A549 (cell line): ENCODE measurements around the gene PSMA7. TPM values are rescaled to one million over a fixed set of nuclear protein-coding genes. Genes with fewer than 3 reads are reported as not detected.

Experiments
- ATAC-seq, 2 experiments: fragments of 200-7000 bp in 1 of 2; fragments of >200 bp in 1 of 2; cut with Nextera tagmentation in 1 of 2; cut with Tn5 transposase in 1 of 2; 3 replicates each; pipeline versions ENCODE4 v1.8.0 to v1.9.1; 2018 to 2020; ENCODE audit warnings: mild to moderate bottlenecking in 1 of 2, moderate library complexity in 1 of 2
- CTCF ChIA-PET: fragments of 300-600 bp; sonication (Branson Sonifier 250); formaldehyde crosslinking; extraction: SDS; loops from one replicate; lab custom pipeline; 2021; ENCODE audit warnings: antibody characterized with exemption, inconsistent platforms; lab: Yijun Ruan, JAX
- POLR2A ChIA-PET: fragments of 350-600 bp; formaldehyde crosslinking; extraction: SDS; loops from one replicate; lab custom pipeline; 2021; ENCODE audit warnings: antibody characterized with exemption, inconsistent platforms; lab: Yijun Ruan, JAX
- DNase-seq, 2 experiments: peaks; one replicate each; pipeline versions ENCODE4 v3.0.0 to v3.0.0-alpha.2; 2011 to 2016; ENCODE audit warnings: low read depth in 1 of 2, low spot score in 1 of 2
- FAIRE-seq: peaks from 2 replicates; lab custom pipeline; 2011; peaks lifted over from hg19 to GRCh38; lab: Jason Lieb, UNC
- H3K27ac ChIP-seq, 2 experiments: fragments of >200 bp; sonication (Bioruptor Twin); formaldehyde crosslinking; 3 replicates each; pipeline ENCODE4 v1.5.1; 2016 to 2017
- H3K4me1 ChIP-seq: fragments of >200 bp; sonication (Bioruptor Twin); formaldehyde crosslinking; 3 replicates; pipeline ENCODE4 v1.6.1; 2016
- H3K4me2 ChIP-seq: fragments of >200 bp; sonication (Bioruptor Twin); formaldehyde crosslinking; 3 replicates; pipeline ENCODE4 v1.6.1; 2016
- H3K4me3 ChIP-seq: fragments of >200 bp; sonication (Bioruptor Twin); formaldehyde crosslinking; 3 replicates; pipeline ENCODE4 v1.5.1; 2016
- H3K9me3 ChIP-seq: fragments of >200 bp; sonication (Bioruptor Twin); formaldehyde crosslinking; 3 replicates; pipeline ENCODE4 v1.6.1; 2016
- CBX2 ChIP-seq: fragments of 200-600 bp; sonication (generic); IDR thresholded peaks from 2 replicates; pipeline ENCODE4 v1.6.1; 2016; ENCODE audit warnings: low read depth, mild to moderate bottlenecking, borderline replicate concordance
- CBX8 ChIP-seq: fragments of 200-600 bp; sonication (generic); IDR thresholded peaks from 2 replicates; pipeline ENCODE4 v1.6.1; 2016
- CEBPB ChIP-seq, 2 experiments: fragments of >200 bp in 1 of 2; sonication (Bioruptor Twin) in 1 of 2; formaldehyde crosslinking in 1 of 2; IDR thresholded peaks; 2 replicates each; pipeline ENCODE4 v1.6.1; 2012 to 2016
- EHF ChIP-seq: fragments of 250-450 bp; sonication (Bioruptor Pico); IDR thresholded peaks from 2 replicates; pipeline ENCODE4 v1.5.0; 2020; ENCODE audit warnings: mild to moderate bottlenecking
- FOSL2 ChIP-seq, 2 experiments: fragments of 450-650 bp in 1 of 2; fragments of >200 bp in 1 of 2; sonication (Bioruptor Twin) in 1 of 2; formaldehyde crosslinking; IDR thresholded peaks; 2 replicates each; pipeline versions ENCODE4 v1.5.0 to v1.6.1; 2016 to 2020; ENCODE audit warnings: mild to moderate bottlenecking in 1 of 2, moderate library complexity in 1 of 2
- HEYL ChIP-seq: fragments of 250-450 bp; sonication (Bioruptor Pico); IDR thresholded peaks from 2 replicates; pipeline ENCODE4 v1.8.0; 2021; ENCODE audit warnings: mild to moderate bottlenecking, moderate library complexity
- MAZ ChIP-seq: fragments of 150-350 bp; IDR thresholded peaks from 2 replicates; pipeline ENCODE4 v1.6.1; 2014; ENCODE audit warnings: antibody characterized with exemption, low read depth, low read length, borderline replicate concordance
- PHF8 ChIP-seq: fragments of 200-600 bp; sonication (generic); IDR thresholded peaks from 2 replicates; pipeline ENCODE4 v1.6.1; 2016; ENCODE audit warnings: low read depth, mild to moderate bottlenecking, antibody characterized with exemption, moderate library complexity, borderline replicate concordance
- POLR2A ChIP-seq: IDR thresholded peaks from 2 replicates; pipeline ENCODE4 v1.6.1; 2012; ENCODE audit warnings: mild to moderate bottlenecking, low read length
- RARB ChIP-seq: fragments of 250-450 bp; sonication (Bioruptor Pico); IDR thresholded peaks from 2 replicates; pipeline ENCODE4 v1.8.0; 2021; ENCODE audit warnings: mild to moderate bottlenecking, moderate library complexity
- RFX5 ChIP-seq: fragments of 450-650 bp; IDR thresholded peaks from 2 replicates; pipeline ENCODE4 v1.7.1; 2014; ENCODE audit warnings: antibody characterized with exemption, mild to moderate bottlenecking, moderate library complexity
- WGBS: methylation state at CpG from one replicate; pipeline ENCODE4 v1.1.6; 2017; ENCODE audit errors: missing lambda C conversion rate; 5-methylcytosine and 5-hydroxymethylcytosine counted together
- polyA plus RNA-seq, 4 experiments: library from polyadenylated mRNA; depleted of rRNA in 3 of 4; stranded (reverse); fragments of >200 nt; fragmentation: RNase III in 1 of 4; extraction: RNeasy Plus Mini Kit Qiagen cat#74134 plus additional on column Dnase treatment in 1 of 4; gene quantifications; 2 replicates in 3 of 4; 3 replicates in 1 of 4; pipeline ENCODE4 v1.2.3, GENCODE V29; 2011 to 2017
- TF ChIP-seq, protein P1 (sequence below): IDR thresholded peaks from 2 replicates; pipeline ENCODE4 v1.6.1; 2012; ENCODE audit warnings: low read depth, borderline replicate concordance
- TF ChIP-seq, protein P2 (sequence below): fragments of >200 bp; sonication (Bioruptor Twin); formaldehyde crosslinking; IDR thresholded peaks from 3 replicates; pipeline ENCODE4 v1.5.1; 2016
- TF ChIP-seq, protein P3 (sequence below): fragments of 250-450 bp; sonication (Bioruptor Pico); IDR thresholded peaks from 2 replicates; pipeline ENCODE4 v1.5.0; 2021; ENCODE audit warnings: mild to moderate bottlenecking, moderate library complexity, borderline replicate concordance
- TF ChIP-seq, protein P4 (sequence below): fragments of 450-650 bp; IDR thresholded peaks from 2 replicates; pipeline ENCODE4 v1.6.1; 2014; ENCODE audit warnings: antibody characterized with exemption
- TF ChIP-seq, protein P5 (sequence below): IDR thresholded peaks from 2 replicates; pipeline ENCODE4 v1.6.1; 2012
- TF ChIP-seq, protein P6 (sequence below): fragments of 150-350 bp; IDR thresholded peaks from 2 replicates; pipeline ENCODE4 v1.6.1; 2014; ENCODE audit warnings: low read depth, mild to moderate bottlenecking, low read length
- TF ChIP-seq, protein P7 (sequence below): fragments of 200-600 bp; sonication (generic); IDR thresholded peaks from 2 replicates; pipeline ENCODE4 v1.6.1; 2016; ENCODE audit warnings: antibody characterized with exemption, mild to moderate bottlenecking, moderate library complexity

PSMA7 gene
- polyA plus RNA-seq, 2 of the 4 experiments (the other 2 are of a cell fraction) = 511 to 562 TPM

DNA sequence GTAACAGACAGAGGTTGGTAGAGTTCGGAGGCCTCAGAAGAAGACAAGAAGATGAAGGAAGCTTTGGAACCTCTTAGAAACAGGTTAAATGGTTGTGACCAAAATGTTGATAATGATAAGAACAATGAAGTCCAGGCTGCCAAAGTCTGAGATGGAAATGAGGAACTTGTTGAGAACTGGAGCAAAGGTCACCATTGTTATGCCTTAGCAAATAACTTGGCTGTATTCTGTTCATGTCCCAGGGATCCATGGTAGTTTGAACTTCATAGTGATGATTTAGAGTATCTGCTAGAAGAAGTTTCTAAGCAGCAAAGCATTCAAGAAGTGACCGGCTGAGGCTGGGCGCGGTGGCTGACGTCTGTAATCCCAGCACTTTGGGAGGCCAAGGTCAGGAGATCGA lies 32.0 kb downstream of the PSMA7 start:
- ChIA-PET POLR2A (no interaction called here), CTCF (no interaction called here)
- Histone ChIP-seq H3K27ac (no peak overlapping the region), H3K4me1 (no peaks in the 10 kb centered on the region), H3K4me2 (no peak overlapping the region), H3K9me3 (peaks cover 82% of the 10 kb centered on the region), H3K4me3 (no peak overlapping the region)
- TF ChIP-seq, protein P1, sequence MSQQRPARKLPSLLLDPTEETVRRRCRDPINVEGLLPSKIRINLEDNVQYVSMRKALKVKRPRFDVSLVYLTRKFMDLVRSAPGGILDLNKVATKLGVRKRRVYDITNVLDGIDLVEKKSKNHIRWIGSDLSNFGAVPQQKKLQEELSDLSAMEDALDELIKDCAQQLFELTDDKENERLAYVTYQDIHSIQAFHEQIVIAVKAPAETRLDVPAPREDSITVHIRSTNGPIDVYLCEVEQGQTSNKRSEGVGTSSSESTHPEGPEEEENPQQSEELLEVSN = no peak
- TF ChIP-seq, protein P2, sequence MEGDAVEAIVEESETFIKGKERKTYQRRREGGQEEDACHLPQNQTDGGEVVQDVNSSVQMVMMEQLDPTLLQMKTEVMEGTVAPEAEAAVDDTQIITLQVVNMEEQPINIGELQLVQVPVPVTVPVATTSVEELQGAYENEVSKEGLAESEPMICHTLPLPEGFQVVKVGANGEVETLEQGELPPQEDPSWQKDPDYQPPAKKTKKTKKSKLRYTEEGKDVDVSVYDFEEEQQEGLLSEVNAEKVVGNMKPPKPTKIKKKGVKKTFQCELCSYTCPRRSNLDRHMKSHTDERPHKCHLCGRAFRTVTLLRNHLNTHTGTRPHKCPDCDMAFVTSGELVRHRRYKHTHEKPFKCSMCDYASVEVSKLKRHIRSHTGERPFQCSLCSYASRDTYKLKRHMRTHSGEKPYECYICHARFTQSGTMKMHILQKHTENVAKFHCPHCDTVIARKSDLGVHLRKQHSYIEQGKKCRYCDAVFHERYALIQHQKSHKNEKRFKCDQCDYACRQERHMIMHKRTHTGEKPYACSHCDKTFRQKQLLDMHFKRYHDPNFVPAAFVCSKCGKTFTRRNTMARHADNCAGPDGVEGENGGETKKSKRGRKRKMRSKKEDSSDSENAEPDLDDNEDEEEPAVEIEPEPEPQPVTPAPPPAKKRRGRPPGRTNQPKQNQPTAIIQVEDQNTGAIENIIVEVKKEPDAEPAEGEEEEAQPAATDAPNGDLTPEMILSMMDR = no peak
- TF ChIP-seq CBX8 (no peak), POLR2A (no peak), PHF8 (no peak), CBX2 (no peak), FOSL2 (IDR thresholded peaks at IDR 0.05) (no peak), FOSL2 (CRISPR knock-in tag; IDR thresholded peaks at IDR 0.05) (no peak), RFX5 (no peak), CEBPB (IDR thresholded peaks at IDR 0.05) (no peak), EHF (CRISPR knock-in tag) (no peak), MAZ (no peak), HEYL (no peak), RARB (CRISPR knock-in tag) (no peak)
- TF ChIP-seq, protein P3, sequence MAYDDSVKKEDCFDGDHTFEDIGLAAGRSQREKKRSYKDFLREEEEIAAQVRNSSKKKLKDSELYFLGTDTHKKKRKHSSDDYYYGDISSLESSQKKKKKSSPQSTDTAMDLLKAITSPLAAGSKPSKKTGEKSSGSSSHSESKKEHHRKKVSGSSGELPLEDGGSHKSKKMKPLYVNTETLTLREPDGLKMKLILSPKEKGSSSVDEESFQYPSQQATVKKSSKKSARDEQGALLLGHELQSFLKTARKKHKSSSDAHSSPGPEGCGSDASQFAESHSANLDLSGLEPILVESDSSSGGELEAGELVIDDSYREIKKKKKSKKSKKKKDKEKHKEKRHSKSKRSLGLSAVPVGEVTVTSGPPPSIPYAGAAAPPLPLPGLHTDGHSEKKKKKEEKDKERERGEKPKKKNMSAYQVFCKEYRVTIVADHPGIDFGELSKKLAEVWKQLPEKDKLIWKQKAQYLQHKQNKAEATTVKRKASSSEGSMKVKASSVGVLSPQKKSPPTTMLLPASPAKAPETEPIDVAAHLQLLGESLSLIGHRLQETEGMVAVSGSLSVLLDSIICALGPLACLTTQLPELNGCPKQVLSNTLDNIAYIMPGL = no peak
- TF ChIP-seq, protein P4, sequence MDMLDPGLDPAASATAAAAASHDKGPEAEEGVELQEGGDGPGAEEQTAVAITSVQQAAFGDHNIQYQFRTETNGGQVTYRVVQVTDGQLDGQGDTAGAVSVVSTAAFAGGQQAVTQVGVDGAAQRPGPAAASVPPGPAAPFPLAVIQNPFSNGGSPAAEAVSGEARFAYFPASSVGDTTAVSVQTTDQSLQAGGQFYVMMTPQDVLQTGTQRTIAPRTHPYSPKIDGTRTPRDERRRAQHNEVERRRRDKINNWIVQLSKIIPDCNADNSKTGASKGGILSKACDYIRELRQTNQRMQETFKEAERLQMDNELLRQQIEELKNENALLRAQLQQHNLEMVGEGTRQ = no peak
- TF ChIP-seq, protein P5, sequence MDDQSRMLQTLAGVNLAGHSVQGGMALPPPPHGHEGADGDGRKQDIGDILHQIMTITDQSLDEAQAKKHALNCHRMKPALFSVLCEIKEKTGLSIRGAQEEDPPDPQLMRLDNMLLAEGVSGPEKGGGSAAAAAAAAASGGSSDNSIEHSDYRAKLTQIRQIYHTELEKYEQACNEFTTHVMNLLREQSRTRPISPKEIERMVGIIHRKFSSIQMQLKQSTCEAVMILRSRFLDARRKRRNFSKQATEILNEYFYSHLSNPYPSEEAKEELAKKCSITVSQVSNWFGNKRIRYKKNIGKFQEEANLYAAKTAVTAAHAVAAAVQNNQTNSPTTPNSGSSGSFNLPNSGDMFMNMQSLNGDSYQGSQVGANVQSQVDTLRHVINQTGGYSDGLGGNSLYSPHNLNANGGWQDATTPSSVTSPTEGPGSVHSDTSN = no peak
- TF ChIP-seq, protein P6, sequence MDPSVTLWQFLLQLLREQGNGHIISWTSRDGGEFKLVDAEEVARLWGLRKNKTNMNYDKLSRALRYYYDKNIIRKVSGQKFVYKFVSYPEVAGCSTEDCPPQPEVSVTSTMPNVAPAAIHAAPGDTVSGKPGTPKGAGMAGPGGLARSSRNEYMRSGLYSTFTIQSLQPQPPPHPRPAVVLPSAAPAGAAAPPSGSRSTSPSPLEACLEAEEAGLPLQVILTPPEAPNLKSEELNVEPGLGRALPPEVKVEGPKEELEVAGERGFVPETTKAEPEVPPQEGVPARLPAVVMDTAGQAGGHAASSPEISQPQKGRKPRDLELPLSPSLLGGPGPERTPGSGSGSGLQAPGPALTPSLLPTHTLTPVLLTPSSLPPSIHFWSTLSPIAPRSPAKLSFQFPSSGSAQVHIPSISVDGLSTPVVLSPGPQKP = no peak
- TF ChIP-seq, protein P7, sequence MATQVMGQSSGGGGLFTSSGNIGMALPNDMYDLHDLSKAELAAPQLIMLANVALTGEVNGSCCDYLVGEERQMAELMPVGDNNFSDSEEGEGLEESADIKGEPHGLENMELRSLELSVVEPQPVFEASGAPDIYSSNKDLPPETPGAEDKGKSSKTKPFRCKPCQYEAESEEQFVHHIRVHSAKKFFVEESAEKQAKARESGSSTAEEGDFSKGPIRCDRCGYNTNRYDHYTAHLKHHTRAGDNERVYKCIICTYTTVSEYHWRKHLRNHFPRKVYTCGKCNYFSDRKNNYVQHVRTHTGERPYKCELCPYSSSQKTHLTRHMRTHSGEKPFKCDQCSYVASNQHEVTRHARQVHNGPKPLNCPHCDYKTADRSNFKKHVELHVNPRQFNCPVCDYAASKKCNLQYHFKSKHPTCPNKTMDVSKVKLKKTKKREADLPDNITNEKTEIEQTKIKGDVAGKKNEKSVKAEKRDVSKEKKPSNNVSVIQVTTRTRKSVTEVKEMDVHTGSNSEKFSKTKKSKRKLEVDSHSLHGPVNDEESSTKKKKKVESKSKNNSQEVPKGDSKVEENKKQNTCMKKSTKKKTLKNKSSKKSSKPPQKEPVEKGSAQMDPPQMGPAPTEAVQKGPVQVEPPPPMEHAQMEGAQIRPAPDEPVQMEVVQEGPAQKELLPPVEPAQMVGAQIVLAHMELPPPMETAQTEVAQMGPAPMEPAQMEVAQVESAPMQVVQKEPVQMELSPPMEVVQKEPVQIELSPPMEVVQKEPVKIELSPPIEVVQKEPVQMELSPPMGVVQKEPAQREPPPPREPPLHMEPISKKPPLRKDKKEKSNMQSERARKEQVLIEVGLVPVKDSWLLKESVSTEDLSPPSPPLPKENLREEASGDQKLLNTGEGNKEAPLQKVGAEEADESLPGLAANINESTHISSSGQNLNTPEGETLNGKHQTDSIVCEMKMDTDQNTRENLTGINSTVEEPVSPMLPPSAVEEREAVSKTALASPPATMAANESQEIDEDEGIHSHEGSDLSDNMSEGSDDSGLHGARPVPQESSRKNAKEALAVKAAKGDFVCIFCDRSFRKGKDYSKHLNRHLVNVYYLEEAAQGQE = no peak
- ATAC-seq (no peak), FAIRE-seq (no peak), DNase-seq (no peak)
- 76% methylated on average over 6 of the region's 6 CpGs for WGBS
